Measurements from ENCODE around the gene FKBP5. TPM values are rescaled to one million over a fixed set of nuclear protein-coding genes. Genes with fewer than 3 reads are reported as not detected.
"Not testable (repeated sequence)": the region's sequence is repeated elsewhere in the genome, so short reads cannot be mapped to it uniquely, and the experiment has no call there.

The FKBP5 gene
- total RNA-seq, 1 donor from 2014 or later, result 246 TPM

DNA sequence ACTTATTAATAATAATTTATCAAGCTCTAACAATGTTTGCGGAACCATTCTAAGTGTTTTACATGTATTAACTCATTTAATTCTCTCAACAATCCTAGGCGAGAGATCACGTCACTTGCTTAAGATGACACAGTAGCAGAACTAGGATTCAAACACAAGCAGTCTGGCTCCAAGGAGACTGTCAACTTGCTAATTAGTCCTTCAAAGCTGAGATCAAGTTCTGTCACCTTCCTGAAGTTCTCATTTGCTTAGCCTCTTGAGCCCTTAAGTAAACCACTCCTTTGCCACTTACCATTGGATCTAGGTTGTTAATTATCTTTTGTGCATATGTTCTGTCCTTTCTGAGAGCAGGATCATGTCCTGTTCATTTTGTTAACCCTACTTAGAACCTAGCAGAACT lies 14.1 kb downstream of the FKBP5 start:
- Histone ChIP-seq H3K4me1 (peaks cover 70% of the 10 kb centered on the region), H3K9me3 (no peaks in the 10 kb centered on the region), H3K36me3 (peaks cover 0 to 21% of the 10 kb centered on the region in 2 donors), H3K27ac (no peak overlapping the region), H3K4me3 (no peak overlapping the region), H3K27me3 (no peaks in the 10 kb centered on the region)
- no peak for DNase-seq (ENCODE audit: extremely low spot score in 2 of 2)
- TF ChIP-seq POLR2A (IDR thresholded peaks at IDR 0.05), result no peak
- TF ChIP-seq, protein P1, sequence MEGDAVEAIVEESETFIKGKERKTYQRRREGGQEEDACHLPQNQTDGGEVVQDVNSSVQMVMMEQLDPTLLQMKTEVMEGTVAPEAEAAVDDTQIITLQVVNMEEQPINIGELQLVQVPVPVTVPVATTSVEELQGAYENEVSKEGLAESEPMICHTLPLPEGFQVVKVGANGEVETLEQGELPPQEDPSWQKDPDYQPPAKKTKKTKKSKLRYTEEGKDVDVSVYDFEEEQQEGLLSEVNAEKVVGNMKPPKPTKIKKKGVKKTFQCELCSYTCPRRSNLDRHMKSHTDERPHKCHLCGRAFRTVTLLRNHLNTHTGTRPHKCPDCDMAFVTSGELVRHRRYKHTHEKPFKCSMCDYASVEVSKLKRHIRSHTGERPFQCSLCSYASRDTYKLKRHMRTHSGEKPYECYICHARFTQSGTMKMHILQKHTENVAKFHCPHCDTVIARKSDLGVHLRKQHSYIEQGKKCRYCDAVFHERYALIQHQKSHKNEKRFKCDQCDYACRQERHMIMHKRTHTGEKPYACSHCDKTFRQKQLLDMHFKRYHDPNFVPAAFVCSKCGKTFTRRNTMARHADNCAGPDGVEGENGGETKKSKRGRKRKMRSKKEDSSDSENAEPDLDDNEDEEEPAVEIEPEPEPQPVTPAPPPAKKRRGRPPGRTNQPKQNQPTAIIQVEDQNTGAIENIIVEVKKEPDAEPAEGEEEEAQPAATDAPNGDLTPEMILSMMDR (IDR thresholded peaks at IDR 0.05), result no peak
- TF ChIP-seq POLR2AphosphoS5 (IDR thresholded peaks at IDR 0.05; ENCODE audit: insufficient read depth in 1 of 2, low read depth in 1 of 2), result no peak
- intact Hi-C loops (cut with DNase I), result no loop called here

DNA sequence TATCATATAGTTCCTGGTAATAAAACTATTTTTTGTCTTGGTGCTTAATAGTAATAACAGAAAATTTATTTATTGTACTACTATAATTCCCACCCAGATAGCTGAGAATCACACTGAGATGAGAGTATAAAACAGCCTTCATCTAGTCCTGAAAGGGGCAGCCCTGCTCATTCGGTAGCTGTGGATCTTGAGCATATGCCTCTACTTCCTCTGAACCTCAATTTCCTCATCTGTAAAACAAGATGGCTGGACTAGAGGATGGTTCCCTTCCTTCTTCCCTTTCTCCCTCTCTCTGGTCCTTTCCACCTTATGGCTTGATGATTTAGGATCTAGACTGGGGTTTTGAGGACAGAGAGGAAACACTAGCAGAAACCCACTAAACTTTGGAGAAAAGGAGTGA lies 15.0 kb downstream of the FKBP5 start:
- no peak for DNase-seq (ENCODE audit: extremely low spot score in 2 of 2)
- no peak overlapping the region for H3K27ac ChIP-seq
- no peaks in the 10 kb centered on the region for H3K9me3 ChIP-seq
- no peak overlapping the region for H3K4me3 ChIP-seq
- no peaks in the 10 kb centered on the region for H3K27me3 ChIP-seq
- TF ChIP-seq POLR2A (IDR thresholded peaks at IDR 0.05) (no peak), POLR2AphosphoS5 (IDR thresholded peaks at IDR 0.05; ENCODE audit: insufficient read depth in 1 of 2, low read depth in 1 of 2) (no peak)
- TF ChIP-seq, protein P1 (IDR thresholded peaks at IDR 0.05), result no peak
- H3K36me3 ChIP-seq, result peaks cover 0 to 22% of the 10 kb centered on the region in 2 donors
- peaks cover 76% of the 10 kb centered on the region for H3K4me1 ChIP-seq
- intact Hi-C loops (cut with DNase I), result no loop called here

DNA sequence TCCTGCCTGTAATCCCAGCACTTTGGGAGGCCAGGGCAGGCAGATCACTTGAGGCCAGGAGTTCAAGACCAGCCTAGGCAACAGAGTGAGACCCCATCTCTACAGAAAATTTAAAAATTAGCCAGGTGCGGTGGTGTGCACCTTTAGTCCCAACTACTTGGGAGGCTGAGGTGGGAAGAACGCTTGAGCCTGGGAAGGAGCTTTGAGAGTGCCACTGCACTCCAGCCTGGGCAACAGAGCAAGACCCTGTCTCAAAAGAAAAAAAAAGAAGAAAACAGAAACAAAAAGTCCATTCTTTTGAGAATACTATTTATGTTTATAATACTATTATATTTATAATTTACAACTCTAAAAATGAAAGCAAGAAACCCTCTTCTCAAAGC lies 15.4 kb downstream of the FKBP5 start:
- H3K27me3 ChIP-seq; H3K4me3 ChIP-seq; intact Hi-C loops (cut with DNase I); H3K9me3 ChIP-seq; H3K27ac ChIP-seq; DNase-seq (ENCODE audit: extremely low spot score in 2 of 2): not testable (repeated sequence)
- Histone ChIP-seq H3K4me1 (peaks cover 76% of the 10 kb centered on the region), H3K36me3 (peaks cover 0 to 19% of the 10 kb centered on the region in 2 donors)

DNA sequence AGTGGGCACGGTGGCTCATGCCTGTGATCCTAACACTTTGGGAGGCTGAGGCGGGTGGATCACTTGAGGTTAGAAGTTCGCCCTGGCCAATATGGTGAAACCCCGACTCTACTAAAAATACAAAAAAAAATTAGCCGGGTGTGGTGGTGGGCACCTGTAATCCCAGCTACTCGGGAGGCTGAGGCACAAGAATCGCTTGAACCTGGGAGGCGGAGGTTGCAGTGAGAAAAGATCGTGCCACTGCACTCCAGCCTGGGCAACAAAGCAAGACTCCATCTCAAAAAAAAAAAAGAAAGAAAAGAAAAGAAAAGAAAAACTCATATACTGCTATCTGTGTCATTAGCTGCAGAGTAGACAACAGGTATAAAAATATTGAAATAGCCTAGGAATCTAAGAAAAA lies 18.3 kb downstream of the FKBP5 start:
- H3K27me3 ChIP-seq; DNase-seq (ENCODE audit: extremely low spot score in 2 of 2); H3K9me3 ChIP-seq; intact Hi-C loops (cut with DNase I); H3K27ac ChIP-seq; H3K4me3 ChIP-seq: not testable (repeated sequence)
- Histone ChIP-seq H3K36me3 (peaks cover 0 to 21% of the 10 kb centered on the region in 2 donors), H3K4me1 (peaks cover 66% of the 10 kb centered on the region)

DNA sequence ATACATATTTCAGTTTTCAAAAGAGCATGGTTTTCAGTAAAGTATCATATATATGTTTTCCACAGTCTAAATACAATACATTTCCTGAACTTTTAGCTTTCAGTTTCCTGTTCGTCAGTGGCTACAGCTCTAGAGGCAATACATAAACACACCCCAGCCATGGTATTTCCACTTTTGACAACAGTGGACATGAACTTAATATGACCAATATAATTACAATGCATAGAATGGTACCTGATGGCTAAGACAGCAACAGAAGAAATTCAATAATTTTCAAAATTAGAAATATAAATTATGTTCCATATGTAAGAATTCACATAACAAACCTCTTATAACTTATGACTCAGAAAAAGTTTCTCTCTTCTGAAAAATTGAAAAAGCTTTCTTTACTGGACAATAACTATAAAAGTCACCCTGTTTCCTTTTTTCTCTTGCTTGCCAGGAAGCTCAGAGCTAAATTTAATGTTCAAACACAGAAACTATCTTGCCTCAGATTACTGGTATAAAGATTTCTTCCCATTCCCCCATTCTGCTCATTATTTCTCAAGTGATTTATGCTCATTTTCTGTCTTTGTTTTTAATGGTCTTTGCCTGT lies 19.2 kb downstream of the FKBP5 start:
- Histone ChIP-seq H3K4me3 (peak overlapping the region in 1 of 2 donors; percentile 9), H3K36me3 (peaks cover 0 to 24% of the 10 kb centered on the region in 2 donors)
- intact Hi-C loops (cut with DNase I), result no loop called here

More for the DNA sequence above, 19.2 kb downstream of the FKBP5 start:
- no peak for DNase-seq (ENCODE audit: extremely low spot score in 2 of 2)
- Histone ChIP-seq H3K27ac (no peak overlapping the region), H3K4me1 (peaks cover 64% of the 10 kb centered on the region), H3K9me3 (no peaks in the 10 kb centered on the region), H3K27me3 (no peaks in the 10 kb centered on the region)
- TF ChIP-seq POLR2AphosphoS5 (IDR thresholded peaks at IDR 0.05; ENCODE audit: insufficient read depth in 1 of 2, low read depth in 1 of 2) (no peak), POLR2A (IDR thresholded peaks at IDR 0.05) (no peak)
- TF ChIP-seq, protein P1 (IDR thresholded peaks at IDR 0.05), result no peak
